HG02938 (cell line): ENCODE results near the gene IGFBP6.
"Not testable (repeated sequence)": the region's sequence is repeated elsewhere in the genome, so short reads cannot be mapped to it uniquely, and the experiment has no call there.

Source experiments
- ATAC-seq: cut with Tn5 transposase; IDR thresholded peaks from one replicate; pipeline ENCODE4 v1.9.1; 2021; ENCODE audit warnings: mild to moderate bottlenecking, moderate library complexity; ENCODE audit not compliant: unreplicated experiment

Gene IGFBP6

DNA sequence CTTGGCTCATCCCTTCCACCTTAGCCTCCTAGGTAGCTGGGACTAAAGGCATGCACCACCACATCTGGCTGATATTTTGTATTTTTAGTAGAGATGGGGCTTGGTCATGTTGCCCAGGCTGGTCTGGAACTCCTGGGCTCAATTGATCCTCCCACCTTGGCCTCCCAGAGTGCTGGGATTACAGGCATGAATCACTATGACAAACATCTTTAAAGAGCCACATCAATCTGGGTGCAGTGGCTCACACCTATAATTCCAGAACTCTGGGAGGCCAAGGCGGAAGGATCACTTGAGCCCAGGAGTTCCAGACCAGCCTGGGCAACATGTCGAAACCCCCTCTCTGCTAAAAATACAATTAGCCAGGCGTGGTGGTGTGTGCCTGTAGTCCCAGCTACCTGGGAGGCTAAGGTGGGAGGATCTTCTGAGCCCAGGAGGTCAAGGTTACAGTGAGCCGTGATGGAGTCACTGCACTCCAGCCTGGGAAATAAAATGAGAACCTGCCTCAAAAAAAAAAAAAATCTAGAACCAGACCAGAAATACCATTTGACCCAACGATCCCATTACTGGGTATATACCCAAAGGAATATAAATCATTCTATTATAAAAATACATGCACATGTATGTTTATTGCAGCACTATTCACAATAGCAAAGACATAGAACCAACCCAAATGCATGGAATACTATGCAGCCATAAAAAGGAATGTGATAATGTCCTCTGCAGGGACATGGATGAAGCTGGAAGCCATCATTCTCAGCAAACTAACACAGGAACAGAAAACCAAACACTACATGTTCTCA is 2.5 kb upstream of the IGFBP6 start:
- ATAC-seq = not testable (repeated sequence)

DNA sequence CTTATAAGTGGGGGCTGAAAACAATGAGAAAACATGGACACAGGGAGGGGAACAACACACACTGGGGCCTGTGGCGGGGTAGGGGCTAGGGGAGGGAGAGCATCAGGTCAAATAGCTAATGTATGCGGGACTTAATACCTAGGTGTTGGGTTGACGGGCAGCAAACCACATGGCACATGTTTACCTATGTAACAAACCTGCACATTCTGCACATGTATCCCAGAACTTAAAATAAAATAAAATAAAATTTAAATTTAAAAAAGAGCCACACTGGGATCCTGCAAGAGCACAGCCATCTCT is 1.9 kb upstream of the IGFBP6 start:
- ATAC-seq = not testable (repeated sequence)

DNA sequence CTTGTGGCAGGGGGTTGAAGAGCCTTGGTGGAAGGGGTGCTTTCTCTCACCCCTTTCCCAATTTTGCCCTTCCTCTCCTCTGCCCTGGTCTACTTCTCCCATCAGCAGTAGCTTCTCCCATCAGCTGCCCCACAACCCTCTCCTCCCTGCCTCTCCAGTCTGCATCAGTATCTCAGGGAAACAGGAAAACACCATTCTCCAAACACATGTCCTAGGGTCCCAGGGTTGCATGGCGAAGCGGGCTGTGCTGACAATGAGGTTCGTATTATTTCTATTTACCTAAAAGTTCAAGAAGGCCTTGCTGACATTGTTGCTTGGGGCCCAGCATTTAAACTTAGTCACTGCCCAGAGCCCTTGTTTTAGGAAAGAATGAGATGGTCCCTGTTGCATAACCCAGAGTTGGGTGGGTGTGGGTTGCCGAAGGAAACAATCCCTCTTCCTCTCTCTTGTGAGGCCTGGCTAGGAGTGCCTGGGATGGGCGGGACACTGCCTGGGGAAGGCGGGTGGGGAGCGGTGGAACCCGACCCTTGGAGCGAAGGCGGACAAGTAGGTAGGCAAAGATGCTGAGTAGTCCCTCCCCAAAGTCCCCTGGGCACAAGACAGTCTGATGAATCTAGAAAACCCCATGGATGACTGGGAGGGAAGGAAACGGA is 1.3 kb upstream of the IGFBP6 start:
- no peak for ATAC-seq

DNA sequence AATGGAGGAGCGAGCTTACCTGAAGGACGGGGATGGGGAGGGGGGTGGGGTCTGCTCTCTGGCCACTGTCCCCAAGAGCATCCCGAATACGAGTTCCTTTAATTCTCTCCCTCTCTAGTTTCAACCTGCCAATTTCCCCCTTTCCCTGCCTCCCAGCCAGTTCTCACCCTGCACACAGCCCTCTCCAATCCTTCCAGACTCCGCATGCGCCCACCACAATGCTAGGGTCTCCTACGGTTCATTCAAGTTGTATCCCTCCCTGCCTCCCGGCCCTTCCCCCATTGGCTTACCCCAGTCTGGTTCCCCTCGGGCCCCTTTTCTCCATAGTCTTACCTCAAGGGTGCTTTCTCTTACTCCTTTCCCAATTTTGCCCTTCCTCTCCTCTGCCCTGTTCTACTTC is 708 bp upstream of the IGFBP6 start:
- no peak for ATAC-seq

DNA sequence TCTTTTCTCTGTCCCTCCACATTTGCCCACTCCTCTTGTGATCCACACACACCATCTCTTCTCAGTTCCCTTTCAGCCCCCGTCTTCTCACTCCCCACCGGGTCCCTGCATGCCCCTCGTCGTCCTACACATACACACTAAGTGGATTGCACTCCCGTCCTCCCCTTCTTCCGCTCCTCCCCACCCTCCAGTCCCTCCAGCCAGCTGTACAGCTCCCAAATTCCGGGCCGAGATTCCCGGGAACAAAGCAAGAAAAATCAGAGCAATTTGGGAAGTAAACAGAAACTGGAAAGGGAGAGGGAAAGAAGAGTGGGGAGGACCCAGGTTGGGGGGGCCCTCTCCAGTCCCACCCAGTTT is 282 bp upstream of the IGFBP6 start:
- ATAC-seq = no peak

DNA sequence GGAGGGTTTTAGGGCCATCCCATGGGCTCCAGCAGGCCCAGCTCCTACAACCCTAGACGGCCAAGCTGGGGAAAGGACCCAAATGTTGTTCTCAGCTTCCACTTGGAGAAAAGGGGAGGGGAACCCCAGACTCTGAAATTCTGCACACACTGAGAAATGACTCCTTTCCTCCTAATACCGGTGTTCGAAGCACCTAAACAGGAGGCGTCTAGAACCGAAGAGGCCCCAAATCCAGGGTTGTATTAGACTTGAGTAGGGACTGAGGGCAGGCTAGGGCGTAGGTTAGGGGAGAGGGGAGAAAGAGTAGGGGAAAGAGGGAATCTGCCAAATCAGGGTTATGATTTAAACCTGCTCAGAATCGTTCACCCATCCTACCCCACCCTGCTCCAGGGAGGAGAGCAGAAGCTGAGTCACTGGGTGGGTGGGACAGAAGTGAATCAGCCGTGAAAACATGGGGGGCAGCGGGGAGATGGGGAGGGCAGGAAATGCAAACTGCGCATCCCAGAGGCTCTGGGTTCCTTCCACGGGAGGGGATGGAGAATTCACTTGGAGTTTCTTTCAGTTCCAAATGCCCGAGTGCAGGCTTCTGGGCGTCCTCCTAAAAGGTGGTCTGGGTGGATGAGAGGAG is 1.0 kb downstream of the IGFBP6 start:
- no peak for ATAC-seq

DNA sequence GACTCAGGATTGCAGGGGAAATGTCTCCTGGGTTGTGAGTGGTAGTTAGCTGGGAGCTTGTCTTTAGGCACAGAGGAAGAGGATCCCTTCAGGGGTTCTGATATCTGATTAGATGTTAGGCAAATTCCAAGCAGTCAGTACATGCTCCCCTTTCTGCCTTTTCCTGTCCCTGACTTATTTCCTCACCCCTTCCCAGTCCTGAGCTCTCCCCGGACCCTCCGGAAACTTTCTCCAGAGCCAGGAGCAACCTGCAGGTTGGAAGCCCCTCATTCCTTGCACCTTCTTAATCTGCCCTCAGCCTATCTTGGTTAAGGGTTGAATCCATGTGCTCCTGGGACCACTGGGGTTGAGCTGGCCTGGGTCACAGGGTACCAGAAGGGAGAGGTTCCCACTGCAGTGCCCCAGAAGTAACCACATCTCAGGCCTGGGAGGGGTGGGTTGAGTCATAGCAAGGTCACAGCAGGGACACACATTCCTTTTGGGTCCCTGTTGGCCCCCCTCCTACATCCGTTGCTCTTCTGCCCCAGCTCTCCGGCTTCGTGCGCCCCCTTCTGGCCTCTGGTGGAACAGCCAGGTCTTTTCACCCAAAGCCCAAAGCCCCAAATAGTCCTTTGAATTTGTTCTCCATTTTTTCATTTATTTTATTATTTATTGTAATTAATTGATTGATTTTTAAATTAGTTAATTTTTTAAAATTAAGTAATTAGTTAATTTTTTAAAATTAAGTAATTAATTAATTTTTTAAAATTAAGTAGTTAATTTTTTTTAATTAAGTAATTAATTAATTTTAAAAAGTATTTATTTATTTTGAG is 1.8 kb downstream of the IGFBP6 start:
- no peak for ATAC-seq

DNA sequence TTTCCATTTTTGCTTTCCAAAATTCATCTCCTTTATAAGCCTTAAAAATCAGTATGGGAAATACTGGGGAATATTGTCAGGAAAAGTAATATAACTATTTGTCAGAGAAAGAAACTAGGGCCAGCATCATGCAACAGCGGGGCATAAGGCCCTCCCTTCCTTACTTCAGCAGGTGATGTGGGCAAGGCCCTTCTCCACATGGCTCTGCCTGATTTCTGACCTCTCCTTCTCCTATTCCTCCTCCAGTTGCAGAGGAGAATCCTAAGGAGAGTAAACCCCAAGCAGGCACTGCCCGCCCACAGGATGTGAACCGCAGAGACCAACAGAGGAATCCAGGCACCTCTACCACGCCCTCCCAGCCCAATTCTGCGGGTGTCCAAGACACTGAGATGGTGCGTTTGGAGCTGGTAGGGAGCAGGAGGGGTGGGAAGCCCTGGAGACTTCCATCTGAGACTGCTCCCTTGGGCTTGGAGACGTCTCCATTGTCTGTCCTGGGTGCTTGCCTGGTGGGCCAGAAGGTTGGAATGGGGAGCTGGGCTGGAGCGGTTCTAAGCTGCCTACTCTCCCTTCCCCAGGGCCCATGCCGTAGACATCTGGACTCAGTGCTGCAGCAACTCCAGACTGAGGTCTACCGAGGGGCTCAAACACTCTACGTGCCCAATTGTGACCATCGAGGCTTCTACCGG is 3.1 kb downstream of the IGFBP6 start:
- no peak for ATAC-seq

DNA sequence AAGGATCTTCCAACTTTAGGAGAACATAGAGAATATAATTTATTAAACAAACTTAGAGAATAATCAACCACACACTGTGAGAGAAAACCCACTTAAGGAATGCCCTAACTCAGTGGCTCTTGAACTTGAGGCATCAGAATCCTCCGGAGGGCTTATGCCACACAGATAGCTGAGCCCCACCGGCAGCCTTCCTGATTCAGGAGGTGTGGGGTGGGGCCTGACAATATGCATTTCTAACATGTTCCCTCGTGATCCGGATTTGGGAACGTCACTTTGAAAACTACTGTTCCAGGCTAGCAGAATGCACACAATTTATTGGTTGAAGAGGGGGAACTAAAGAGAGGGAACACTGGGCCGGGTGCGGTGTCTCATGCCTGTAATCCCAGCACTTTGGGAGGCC is 3.8 kb downstream of the IGFBP6 start:
- ATAC-seq = no peak

DNA sequence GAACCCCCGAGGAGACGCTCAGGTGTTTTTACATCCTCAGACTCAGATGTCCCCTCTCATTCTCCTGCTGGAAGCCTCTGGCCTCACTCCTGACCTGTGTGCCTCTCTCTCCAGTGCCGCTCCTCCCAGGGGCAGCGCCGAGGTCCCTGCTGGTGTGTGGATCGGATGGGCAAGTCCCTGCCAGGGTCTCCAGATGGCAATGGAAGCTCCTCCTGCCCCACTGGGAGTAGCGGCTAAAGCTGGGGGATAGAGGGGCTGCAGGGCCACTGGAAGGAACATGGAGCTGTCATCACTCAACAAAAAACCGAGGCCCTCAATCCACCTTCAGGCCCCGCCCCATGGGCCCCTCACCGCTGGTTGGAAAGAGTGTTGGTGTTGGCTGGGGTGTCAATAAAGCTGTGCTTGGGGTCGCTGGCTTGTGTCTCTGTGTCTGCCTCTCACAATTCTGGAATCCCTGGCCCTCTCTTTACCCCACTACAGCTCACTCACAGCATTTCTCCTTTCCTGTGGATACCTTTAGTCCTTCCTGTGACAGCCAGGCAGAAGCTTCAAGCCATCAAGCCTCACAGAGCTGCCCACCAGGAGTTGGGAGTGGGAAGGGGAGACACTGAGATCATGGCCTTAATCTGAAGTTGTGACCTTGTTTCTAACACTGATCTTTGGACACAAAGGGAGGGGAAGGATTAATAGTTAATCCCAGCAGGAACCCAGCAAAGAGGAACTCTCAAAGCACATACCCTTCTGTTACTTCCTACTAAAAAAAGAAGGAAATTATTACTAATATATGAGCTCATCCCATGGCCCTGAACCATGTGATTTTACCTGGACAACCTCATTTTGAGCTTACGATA is 4.7 kb downstream of the IGFBP6 start:
- no peak for ATAC-seq

DNA sequence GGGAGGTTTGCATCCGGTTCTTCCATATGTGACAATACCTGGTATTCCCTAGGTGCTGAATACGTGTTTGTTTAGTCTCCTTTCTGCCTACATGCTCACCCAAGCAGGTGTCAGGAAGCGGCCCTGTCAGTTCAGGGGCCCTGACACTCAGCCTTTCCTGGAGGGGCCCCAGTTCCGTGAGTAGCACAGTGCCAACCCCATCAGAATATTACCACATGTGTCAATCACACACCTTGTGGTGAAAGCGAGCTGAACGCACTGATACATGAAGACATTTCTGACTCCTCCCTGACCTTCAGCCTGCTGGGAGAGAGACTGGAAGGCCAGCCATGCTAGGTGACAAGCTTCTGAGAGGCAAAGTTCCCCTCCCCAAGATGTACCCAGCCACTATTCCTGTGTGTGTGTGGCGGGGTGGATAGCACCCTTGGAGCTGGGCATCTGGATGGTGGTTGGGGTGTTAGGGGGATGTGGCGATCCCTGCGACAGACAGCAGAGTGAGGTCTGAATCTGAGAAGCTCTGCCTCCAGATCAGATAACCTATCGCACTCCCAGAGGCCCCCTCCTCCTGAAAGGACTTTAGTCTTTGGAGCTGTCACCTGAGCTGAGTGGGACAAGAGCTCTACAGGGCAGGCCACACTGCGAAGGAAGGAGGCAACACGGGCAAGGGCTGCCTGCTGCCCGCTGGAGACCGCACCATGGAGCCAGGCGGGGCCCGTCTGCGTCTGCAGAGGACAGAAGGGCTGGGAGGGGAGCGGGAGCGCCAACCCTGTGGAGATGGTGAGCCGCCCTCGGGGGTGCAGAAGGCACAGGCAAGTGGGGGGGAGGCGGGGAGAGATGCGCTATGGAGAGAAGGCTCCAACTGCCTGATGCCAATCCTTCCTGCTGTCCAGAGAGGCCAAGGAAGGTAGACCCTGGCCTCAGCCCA is 5.7 kb downstream of the IGFBP6 start, which contains the start of gene SOAT2:
Gene SOAT2 (plus strand): TSS at position 604 of the 925 bp plus-strand sequence. CDS start 92 bp downstream, at position 696.
- ATAC-seq = peak; percentile 45

DNA sequence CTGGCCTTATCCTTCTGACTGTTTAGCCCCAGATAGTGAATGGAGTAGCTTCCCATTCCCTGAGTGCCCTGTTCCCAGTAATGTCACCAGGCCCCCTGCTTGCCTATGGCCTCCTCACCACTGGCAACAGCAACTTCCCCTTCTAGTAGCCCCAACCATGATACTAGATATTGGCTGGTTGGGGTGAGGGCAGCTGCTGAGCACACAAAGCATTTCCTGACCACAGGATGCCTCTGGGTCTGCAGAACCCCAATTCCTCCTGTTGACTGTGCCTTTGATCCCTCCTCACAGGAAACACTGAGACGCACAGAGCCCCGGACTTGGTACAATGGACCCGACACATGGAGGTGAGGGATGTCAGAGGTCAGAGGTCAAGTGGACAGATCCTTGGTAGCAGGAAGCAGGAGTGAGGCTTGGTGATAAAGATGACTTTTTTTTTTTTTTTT is 6.4 kb downstream of the IGFBP6 start:
- no peak for ATAC-seq

DNA sequence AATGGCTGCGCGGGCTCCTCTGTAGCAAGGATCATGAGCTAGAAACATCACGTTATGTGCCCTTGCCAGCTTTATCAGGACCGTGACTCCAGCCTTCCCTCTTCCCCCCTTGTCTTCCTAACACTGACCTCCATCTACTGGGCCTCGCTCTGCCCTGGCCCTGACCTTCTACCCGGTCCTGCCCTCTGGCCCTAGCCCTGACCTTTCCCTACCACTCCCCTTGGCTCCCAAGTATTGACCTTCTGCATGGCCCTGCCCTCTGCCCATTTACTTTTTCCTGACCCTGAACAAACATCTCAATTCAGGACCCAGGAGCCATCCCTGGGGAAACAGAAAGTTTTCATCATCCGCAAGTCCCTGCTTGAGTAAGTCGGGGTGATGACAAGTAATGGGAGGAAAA is 7.8 kb downstream of the IGFBP6 start:
- ATAC-seq = no peak

DNA sequence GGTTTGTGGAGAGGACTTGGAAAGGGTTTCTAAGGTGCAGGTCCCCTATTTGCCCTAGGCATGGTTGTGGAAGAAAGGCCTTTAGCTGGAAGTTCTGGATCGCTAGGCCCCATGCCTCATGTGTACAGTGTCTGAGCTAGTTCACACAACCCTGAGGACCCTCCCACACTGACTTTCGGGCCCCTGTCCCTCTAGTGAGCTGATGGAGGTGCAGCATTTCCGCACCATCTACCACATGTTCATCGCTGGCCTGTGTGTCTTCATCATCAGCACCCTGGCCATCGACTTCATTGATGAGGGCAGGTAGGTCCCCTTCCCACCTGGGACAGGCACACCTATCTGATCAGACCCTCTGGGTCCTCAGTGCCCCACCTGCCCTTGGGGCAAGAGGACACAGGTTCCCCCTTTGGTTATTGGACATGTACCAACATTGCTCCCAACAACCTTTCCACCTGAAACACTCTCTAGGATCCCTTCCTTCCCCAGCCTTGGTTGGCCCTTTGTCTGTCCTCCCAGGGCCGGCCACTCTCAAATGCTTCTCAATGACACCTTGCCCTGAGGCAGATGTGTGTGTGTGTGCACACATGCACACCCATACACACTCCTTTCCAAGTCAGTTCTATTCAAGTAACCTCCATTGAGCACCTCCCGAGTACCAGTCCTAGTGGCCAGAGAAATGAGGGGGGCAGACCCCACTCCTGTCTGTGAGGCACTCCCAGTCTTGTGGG is 8.4 kb downstream of the IGFBP6 start:
- ATAC-seq = no peak

DNA sequence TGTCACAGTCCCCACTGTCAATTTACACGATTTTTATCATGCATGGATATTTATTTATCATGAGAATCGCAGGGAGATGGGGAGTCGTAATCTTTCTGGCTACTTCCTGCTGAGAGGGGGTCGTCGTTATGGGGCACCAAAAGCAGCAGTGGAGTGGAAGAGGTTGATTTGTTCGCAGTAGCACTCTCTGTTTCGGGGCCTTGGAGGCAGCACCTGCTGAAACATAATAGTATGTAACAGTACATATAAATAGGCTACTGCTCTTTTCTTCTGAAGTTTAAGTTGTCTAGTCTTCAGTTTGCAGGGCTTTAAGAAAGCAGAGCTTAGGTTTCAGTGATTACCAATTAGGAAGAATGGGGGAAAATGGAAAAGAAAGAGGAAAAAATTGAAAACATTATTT is 9.7 kb downstream of the IGFBP6 start:
- ATAC-seq = no peak

DNA sequence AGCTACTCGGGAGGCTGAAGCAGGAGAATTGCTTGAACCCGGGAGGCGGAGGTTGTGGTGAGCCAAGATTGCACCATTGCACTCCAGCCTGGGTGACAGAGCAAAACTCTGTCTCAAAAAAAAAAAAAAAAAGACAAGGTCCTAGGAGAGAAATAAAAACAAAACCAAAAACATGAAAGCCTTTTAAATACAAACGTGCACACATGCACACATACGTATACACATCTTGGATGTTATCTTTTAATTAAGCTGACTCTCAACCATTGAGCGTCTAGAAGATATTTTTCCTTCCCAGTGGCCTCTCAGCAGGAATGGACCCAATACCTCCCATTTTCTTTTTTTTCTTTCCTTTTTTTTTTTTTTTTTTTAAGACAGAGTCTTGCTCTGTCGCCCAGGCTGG is 15.0 kb downstream of the IGFBP6 start:
- ATAC-seq = not testable (repeated sequence)

DNA sequence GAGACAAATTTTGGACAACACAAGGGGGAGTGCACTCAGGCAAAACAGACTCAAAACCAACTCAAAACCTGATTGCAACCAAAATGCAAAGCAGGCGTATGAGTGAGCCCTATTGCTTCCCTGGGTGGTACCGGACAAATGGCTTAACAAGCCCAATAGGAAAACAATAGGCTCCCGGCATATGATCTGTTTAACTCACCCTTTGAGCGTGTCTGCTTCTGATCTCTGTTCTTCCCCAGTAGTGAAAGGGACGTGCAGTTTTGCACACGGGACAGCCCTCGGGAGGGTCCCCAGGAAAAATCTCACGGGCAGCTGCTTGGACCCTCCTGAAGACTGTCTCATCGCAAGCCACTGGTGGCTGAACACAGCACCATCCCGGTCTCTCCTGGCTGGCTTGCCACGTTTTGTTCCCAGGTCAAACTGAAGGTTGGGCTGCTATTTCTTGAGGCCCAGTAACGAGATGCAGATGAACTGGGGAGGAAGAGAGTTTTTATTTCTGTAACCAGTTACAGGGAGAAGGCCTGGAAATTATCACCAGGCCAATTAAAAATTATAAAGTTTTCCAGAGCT is 15.8 kb downstream of the IGFBP6 start:
- ATAC-seq = no peak

DNA sequence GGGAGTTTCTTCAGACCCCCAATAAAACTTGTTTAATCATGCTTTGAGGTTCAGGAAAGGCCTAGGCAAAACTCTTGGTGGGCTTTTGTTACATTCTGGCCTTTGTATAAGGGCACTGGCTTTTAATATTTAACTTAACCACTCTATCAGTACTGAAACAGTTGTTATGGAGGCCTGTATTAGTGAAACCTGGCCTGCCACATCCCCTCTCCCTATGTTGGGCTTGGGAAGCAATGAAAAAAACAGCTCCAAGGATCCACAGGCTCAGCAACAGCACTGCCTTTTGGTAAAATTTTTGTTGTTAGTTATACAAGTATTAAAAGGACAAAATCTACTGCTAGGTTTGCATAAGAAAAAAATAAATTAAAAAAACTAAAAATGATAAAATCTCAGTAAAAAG is 16.5 kb downstream of the IGFBP6 start:
- no peak for ATAC-seq
